CD4-positive, alpha-beta T cell treated with Interferon gamma for 1 hour (primary cell): Measurements from ENCODE around the gene DEFB131B.
"Not testable (repeated sequence)": the region's sequence is repeated elsewhere in the genome, so short reads cannot be mapped to it uniquely, and the experiment has no call there.

Source experiments
- DNase-seq: peaks from one replicate; pipeline ENCODE4 v3.0.0-alpha.2; 2020

Gene DEFB131B

DNA sequence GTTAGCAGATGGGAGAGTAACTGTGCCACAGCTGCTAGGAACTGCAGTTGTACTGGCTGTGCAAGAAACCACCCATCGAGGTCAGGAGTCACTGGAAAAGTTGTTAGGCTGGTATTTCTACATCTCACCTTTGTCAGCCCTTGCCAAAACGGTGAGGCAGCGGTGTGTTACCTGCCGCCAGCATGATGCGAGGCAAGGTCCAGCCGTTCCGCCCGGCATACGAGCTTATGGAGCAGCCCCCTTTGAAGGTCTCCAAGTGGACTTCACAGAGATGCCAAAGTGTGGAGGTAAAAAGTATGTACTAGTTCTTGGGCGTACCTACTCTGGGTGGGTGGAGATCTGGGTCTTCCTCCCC, 33.7 kb downstream of the DEFB131B start:
- DNase-seq: not testable (repeated sequence)

DNA sequence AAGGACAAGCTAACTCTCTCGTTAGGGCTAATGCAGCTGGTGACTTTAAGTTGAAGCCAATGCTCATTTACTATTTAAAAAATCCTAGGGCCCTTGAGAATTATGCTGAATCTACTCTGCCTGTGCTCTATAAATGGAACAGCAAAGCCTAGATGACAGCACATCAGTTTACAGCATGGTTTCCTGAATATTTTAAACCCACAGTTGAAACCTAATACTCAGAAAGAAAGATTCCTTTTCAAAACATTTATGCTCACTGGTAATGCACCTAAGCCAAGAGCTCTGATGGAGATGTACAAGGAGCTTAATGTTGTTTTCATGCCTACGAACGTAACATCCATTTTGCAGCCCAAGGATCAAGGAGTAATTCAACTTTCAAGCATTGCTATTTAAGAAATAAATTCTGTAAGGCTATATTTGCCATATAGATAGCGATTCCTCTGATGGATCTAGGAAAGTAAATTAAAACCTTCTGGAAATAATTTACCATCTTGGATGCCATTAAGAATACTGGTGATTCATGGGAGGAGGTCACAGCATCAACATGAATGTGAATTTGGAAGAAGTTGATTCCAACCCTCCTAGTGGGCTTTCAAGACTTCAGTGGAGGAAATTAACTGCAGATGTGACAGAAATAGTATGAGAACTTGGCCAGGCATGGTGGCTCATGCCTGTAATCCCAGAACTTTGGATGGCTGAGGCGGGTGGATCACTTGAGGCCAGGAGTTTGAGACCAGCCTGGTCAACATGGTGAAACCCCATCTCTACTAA, 35.7 kb downstream of the DEFB131B start:
- no peak for DNase-seq

DNA sequence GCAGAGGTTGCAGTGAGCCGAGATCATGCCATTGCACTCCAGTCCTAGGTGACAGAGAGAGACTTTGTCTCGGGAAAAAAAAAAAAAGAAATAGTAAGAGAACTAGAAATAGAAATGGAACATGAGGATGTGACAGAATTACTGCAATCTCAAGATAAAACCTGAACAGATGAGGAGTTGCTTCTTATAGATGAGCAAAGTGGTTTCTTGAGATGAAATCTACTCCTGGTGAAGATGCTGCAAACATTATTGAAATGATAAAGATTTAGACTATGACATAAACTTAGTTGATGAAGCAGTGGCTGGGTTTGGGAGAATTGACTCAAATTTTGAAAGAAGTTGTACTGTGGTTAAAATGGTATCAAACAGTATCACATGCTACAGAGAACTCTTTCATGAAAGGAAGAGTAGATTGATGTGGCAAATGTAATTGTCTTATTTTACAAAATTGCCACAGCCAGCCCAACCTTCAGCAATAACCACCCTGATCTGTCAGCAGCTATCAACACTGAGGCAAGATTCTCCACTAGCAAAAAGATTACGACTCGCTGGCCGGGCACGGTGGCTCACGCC, 36.5 kb downstream of the DEFB131B start:
- DNase-seq: no peak

DNA sequence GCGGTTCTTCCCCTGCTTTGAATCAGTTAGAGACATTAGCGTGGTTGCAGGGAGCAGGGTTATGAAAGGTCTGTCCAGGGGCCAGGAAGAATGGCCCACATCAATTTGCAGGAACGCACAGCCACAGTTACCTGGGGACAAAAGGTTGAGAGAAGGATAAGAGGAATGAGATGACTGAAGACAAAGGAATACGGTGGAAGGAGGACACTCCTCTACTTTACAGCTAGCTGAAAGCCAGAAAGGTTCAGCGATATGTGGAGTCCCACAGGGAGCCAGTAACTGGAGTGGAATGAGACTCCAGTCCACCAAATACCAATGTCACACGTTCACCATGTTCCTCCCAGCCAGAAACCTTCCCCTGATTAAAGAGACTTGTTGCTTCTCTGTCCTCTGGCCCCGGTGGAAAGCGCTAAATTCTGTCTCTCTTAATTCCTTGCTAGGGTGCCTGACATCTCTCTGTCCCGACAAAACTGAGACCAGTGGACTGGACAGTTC, 39.4 kb downstream of the DEFB131B start:
- DNase-seq: no peak

DNA sequence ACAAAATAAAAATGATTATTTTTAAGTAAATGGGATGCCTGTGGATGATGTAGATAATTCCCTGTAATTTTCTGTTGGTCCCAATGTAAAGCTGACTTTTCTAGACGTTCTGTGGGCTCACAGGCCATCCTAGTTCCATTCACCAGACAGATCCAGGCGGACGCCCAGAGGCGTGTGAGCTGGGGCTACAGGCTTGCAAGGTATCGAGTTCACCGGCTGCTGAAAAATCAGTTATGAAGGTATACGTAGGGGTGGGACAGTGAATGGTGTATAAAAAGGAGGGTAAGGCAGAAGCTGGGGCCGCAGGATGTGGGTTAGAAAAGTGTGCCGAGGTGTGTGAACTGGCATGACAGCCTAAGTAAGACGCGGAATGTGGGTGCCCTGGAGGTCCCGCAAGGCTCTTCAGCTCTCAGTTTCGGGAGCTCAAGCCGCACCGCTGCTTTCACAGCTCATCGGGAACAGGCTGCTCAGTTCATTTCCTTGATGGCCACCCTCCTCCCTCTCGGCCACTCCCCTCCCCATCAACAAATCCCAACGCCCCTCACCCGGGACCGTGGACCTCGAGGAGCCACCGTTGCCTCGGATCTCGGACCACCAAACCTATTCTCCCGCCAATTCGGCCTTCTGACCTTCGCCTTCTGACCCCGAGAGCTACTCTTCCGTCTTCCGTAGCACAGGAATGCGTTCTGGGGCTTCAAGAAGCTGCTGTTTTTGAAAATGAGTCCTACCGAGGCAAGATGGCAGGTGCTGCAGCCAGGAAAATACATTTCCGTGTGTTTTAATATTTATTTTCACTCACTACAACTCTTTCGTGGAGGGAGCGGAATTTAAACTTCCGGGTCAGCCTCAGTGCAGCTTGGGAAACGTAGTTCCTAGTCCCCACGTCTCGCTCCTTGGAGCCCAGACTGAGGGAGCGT, 49.8 kb downstream of the DEFB131B start, which contains the start of gene XNDC1N:
Gene XNDC1N, minus strand, starts transcription at position 775 of the 917 bp plus-strand sequence. CDS start 5,241 bp downstream, outside the sequence.
- peak; percentile 76 for DNase-seq

DNA sequence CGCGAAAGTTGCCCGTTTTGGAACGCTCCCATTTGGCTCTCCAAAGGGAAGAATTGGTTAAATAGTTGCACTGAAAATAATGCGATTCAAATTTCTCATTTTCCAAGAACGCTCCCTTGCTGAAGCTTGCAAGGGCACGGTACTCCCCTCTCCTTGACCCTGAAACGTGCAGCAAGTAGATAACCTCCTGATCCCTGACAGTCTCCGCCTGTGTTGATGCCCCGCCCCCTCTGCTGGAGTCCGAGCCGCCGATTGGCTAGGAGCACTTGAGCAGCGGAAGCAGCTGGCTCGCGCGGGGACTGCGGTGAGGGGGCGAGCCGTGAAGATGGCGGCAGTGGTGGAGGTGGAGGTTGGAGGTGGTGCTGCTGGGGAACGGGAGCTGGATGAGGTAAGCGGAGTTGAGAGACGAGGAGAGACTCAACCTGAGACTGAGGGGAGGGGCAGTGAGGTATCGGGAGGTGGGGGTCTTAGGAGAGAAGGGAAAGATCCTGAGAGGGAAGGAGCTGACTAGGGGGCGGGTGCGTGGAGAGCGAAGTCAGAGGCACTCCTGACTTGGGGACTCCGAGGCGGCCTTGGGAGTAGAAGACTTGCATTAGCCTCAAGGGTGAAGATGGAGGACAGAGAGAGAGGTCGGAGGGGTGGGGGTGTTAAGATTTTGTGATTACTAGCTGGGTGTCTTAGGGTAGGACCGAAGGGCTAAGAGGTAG, 50.6 kb downstream of the DEFB131B start, which contains the start of gene RNF121:
Gene RNF121, plus strand, starts transcription at position 310 of the 707 bp plus-strand sequence. Its CDS starts 16 bp downstream, at position 326.
- peak; percentile 95 for DNase-seq

DNA sequence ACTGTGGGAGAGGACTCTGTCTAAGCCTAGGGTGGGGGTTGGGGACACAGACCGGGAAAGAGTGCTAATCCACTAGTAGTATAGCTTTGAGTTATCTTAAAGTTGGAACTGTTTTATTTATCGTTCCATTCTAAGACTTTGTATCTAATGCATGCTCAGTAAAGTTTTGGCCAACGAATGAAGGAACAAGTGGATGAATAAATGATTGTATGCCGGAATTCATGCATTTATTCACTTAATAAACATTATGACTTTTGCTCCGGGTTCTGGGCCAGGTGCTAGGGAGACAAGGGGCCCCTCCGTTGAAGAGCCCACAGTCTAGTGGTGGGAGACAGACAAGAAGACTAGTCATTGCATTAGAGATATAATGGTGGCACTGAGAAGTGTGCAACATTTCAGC, 51.2 kb downstream of the DEFB131B start:
- DNase-seq: no peak

DNA sequence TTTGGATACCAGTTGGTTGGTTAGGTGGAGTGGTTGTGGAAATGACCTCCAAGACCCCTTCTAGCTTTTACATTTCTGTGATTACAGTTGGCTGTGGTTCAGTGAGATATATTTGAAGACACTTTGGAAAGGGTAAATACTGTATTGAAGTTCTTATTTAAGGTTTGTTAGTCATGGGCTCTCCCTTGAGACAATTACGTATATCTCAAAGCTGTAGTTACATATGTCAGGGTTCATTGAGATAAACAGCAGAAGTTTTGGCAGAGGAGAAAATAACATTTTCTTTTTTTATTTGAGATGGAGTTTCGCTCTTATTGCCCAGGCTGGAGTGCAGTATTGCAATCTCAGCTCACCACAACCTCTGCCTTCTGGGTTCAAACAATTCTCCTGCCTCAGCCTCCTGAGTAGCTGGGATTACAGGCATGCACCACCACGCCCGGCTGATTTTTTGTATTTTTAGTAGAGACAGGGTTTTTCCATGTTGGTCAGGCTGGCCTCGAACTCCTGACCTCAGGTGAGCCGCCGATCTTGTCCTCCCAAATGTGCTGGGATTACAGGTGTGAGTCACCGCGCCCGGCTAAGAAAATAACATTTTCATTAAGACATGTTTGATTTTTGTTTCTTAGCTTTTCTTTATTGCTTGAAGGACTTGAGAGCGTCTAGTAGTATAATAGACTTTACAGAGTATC, 52.4 kb downstream of the DEFB131B start:
- no peak for DNase-seq

DNA sequence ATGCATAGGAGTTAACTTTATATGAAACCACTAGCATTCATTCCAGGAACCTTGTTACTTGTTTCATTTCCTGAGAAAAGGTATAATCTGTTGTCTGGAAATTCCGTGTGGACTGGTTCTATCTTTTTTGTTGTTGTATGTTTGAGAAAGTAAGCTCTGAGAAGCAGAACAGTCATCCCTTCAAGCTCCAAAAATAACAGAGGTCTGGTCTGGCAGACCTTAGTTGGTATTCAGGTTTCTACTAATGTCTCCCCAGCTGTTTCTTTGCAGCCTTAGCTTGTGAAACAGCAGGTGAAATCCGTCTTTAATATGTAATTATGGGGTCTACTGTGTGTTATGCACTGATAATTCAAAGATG, 53.0 kb downstream of the DEFB131B start:
- DNase-seq: no peak

DNA sequence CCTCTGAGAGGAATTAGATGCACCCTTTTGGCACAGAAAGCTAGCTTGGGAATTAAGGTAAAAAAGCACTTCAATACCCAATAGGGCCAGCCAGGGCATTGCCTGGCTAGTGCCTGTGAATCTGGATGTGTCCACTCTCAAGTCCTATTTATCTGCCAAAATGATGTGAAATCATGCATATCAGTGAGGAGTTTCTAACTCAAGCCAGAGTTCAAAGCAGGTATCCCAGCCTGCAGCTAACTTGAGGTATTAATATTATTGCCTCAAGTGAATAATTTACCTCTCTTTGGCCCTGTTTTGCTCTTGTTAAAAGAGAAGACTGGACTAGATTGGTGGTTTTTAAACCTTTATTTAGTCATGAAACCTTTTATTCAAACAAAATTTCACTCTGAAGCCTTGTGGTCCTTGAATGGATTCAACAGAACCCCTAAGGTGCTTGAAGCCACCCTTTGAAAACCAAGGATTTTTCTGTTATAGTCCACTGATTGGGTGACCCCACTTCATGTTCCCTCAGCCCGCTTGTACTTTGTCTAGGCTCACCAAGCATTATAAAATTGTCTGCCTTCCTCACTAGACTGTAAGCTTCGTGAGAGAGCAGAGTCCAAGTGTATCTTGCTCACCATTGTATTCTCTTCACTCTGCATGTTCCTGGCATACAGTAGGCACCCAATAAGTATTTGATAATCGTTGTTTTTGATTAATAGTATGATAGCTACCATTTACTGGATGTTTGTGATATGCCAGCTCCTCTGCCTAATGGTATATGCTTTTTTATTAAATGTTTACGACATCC, 55.1 kb downstream of the DEFB131B start:
- no peak for DNase-seq
